COR-L47 (cell line): Measurements from ENCODE around the gene SH3RF3.

Experiments used
- DNase-seq: peaks from one replicate; lab custom pipeline; 2025; lab: John Stamatoyannopoulos, UW

The SH3RF3 gene

GRCh38 chr2:109339519-109339966 lies 210.5 kb downstream of the SH3RF3 start:
- no peak for DNase-seq

DNA sequence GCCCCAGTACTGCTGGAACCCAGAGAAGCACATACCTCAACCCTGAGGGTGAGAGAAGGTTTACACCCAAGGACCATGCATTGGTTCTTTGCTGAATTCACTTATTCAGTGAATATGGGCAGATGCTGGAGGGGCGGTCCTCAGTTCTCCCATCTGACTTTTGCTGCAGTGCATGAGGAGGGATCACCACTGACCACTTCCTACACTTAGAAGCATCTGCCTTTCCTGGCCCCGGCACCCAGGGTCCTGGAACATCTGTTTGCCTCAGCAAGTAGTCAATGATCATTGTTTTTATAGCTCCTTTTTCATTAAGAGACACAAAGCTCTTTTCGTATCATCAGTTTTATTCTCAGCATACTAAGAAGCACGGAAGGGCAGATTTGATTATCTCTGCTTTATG lies 211.4 kb downstream of the SH3RF3 start:
- no peak for DNase-seq

DNA sequence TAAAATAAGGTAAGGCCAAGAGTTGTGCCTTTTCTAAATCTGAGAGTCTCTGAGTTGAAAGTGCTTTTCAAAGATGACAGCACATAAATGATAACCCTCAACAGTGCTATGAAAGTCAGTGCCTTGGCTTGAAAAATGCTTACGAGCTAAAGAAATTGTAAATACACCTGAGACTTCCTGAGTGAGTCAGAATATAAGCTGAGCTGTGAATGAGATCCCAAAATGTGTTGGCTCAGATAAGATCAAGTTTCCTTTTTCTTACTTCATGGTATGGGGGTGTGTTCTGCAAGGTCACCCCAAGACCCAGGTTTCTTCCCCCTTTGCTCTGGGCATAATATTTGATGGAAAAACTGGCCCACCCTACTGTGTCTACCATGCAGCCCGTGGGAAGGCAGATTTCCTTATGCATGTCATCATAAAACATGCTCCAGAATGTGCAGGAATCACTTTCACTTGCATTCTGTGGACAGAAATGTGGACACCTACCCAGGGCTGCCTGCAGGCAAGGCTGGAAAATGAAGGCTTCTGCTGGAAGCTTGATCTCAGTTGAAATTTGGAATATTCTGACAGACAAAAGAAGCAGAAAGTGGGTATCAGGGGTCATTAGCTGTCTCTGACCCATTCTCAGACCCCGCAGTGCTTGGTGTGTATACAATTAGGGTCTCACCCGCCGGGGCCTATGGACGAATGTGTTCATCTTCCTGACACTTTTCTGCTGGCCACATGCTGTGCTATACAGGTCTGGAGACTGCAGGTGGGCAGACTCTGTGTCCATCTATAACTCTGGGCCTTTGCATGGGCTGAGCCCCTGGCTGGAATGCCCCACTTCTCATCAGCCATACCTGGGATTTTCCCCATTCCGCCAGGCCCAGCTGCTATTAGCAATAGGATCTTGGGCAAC lies 212.6 kb downstream of the SH3RF3 start:
- no peak for DNase-seq

GRCh38 chr2:109342256-109342850 lies 213.3 kb downstream of the SH3RF3 start:
- DNase-seq: no peak

- no peak for DNase-seq
Measured at GRCh38 chr2:109342930-109343329, 213.9 kb downstream of the SH3RF3 start.

DNA sequence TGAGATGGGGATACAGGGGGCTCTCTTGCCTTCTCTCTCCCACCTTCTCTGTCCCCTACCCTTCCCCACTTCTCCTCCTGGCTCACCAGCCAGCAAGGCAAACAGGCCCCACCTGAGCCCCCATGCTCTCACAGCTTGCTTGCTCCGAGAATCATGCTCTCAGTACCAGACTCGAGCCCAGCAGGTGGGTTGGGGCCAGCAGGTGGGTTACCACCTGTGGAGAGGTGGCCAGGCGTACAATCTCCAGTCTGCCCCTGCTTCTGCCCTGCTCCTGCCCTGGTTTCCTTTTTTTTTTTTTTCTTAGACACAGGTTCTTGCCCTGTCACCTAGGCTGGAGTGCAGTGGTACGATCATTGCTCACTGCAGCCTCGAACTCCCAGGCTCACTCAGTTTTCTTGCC lies 214.5 kb downstream of the SH3RF3 start:
- DNase-seq: no peak

- DNase-seq: no peak
Measured at GRCh38 chr2:109344270-109344805, 215.3 kb downstream of the SH3RF3 start.

GRCh38 chr2:109345091-109345490 lies 216.1 kb downstream of the SH3RF3 start:
- no peak for DNase-seq

DNA sequence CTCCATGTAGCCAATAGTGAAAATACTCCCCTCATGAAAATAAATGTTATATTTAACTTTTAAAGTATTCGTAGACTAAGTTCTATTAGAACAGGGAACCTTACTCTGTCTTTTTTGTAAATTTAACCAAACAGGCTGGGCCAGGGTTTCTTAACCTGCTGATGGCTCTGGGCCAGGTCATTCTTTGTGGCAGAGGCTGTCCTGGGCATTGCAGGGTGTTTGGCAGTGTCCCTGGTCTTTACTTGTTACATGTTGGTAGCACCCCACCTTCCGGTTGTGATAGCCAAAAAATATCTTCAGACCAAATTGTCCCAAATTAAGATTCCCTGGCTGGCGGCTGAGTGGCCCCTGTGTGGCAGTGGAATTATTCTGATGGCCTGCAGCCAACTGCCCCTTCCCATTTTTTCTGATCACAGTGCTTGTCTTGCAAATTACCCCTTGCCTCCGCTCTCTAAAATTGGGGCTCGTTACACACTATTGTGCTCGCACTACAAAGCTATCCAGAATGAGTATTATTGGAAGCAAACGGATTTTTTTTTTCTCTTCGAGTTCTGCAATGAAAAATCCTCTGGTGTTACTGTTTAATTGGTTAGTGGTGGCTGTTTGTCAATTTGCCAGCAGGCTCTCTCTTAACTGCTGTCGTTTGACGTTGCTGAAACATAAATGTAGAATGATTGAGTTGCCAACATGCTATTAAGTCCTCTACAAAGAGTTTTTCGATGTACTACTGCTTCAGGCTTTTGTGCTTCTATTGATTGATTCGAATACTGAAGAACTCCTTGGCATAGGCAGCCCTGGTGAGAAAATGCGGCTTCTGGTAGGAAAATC lies 216.9 kb downstream of the SH3RF3 start:
- peak; percentile 27 for DNase-seq

- no peak for DNase-seq
Measured at GRCh38 chr2:109346601-109347228, 217.7 kb downstream of the SH3RF3 start.

- no peak for DNase-seq
Measured at GRCh38 chr2:109347626-109348025, 218.6 kb downstream of the SH3RF3 start.

GRCh38 chr2:109348190-109348589 lies 219.2 kb downstream of the SH3RF3 start:
- no peak for DNase-seq

DNA sequence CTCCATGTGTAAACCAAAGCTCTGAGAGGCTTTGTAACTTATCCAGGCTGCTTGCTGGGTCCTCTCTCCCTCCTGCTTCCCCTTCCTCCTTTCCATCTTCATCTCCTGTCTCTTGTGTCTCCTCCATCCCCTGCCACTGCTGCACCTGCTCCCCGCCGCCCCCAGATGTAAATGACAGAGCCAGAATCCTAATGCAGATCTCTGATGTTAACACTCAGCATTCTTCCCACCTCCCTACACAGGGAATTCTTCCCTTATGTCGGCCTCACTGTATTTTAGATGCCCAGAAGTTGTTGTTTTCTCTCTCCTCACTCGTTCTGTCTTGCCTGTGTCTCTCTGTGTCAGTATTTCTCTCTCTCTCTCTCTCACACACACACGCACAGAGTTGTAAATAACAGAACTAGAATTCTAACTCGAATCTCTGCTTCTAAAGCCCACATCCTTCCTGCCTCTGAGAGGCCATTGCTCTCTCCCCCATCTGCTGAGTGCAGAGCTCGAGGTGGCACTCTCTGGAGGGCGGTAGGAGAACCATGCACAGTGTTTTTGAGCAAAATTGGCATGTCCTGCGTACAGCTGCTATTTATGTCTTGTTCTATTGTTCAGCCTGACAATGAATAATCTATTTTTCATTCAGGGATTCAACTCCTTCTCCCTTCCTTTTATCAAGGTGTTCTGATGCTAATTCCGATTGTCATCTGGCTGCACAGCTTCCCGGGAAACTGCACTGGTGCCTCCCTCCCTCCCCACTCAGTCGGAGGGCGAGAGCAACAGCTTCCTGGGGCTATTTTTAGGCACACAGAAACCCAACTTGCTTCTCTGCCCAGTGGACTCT lies 219.9 kb downstream of the SH3RF3 start:
- peak; percentile 31 for DNase-seq

- no peak for DNase-seq
Measured at GRCh38 chr2:109349503-109350465, 220.8 kb downstream of the SH3RF3 start.

DNA sequence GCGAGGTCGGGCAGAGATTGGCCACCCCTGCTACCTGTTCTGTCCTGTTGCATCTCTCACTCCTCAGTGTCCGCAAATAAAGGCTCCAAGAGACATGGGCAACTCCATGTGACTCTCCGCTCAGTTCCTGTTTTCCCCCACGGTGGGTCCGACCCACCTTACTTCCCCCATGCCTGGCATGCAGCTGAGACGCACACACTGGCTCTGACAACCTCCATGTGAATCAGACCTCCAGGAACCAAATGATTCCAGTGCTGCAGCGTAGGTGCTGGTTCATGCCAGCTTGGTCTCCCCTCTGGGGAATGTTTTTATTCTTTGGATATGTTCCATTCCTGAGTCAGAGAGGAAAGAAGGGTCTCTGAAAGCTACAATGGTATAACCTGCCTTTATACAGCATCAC lies 221.5 kb downstream of the SH3RF3 start:
- no peak for DNase-seq

- no peak for DNase-seq
Measured at GRCh38 chr2:109351164-109351756, 222.3 kb downstream of the SH3RF3 start.

- no peak for DNase-seq
Measured at GRCh38 chr2:109352056-109352897, 223.3 kb downstream of the SH3RF3 start.
